Stimulated activated naive CD4-positive, alpha-beta T cell treated with Interleukin-2 at 50 U/mL for 16 hours (primary cell): ENCODE data around the gene DUS1L.
A peak's percentile ranks its signal among the peaks of the same experiment; 100 is the strongest.

ENCODE experiments used
- DNase-seq: peaks from one replicate; lab custom pipeline; 2025; lab: John Stamatoyannopoulos, UW

The DUS1L gene

GRCh38 chr17:82023447-82024241 lies 42.0 kb downstream of the DUS1L start:
- DNase-seq: no peak

- peak; percentile 100 for DNase-seq
Measured at GRCh38 chr17:82022981-82023446, 42.6 kb downstream of the DUS1L start, which contains the start of gene LRRC45. Gene LRRC45 (plus strand): TSS chr17:82023305. CDS start chr17:82023644, 339 bp downstream.

- DNase-seq: no peak
Measured at GRCh38 chr17:82022310-82022980, 43.2 kb downstream of the DUS1L start, which contains the start of gene CENPX. Gene CENPX (minus strand): TSS chr17:82022878. CDS start chr17:82022861, 17 bp downstream.

GRCh38 chr17:82021900-82022309 lies 43.7 kb downstream of the DUS1L start:
- no peak for DNase-seq

- peak; percentile 30 for DNase-seq
Measured at GRCh38 chr17:82021107-82021899, 44.3 kb downstream of the DUS1L start.

GRCh38 chr17:82020572-82021106 lies 45.0 kb downstream of the DUS1L start:
- no peak for DNase-seq

- peak; percentile 39 for DNase-seq
Measured at GRCh38 chr17:82019690-82020571, 45.7 kb downstream of the DUS1L start.

GRCh38 chr17:82018989-82019689 lies 46.5 kb downstream of the DUS1L start:
- no peak for DNase-seq

GRCh38 chr17:82018152-82018988 lies 47.2 kb downstream of the DUS1L start:
- DNase-seq: no peak

GRCh38 chr17:82017612-82018151 lies 47.9 kb downstream of the DUS1L start:
- DNase-seq: no peak

GRCh38 chr17:82016875-82017459 lies 48.6 kb downstream of the DUS1L start:
- DNase-seq: no peak

- no peak for DNase-seq
Measured at GRCh38 chr17:82016061-82016874, 49.3 kb downstream of the DUS1L start.

GRCh38 chr17:82015311-82015971 lies 50.2 kb downstream of the DUS1L start:
- no peak for DNase-seq

- no peak for DNase-seq
Measured at GRCh38 chr17:82014971-82015310, 50.7 kb downstream of the DUS1L start.

GRCh38 chr17:82014432-82014831 lies 51.2 kb downstream of the DUS1L start:
- no peak for DNase-seq

- no peak for DNase-seq
Measured at GRCh38 chr17:82013772-82014321, 51.8 kb downstream of the DUS1L start.

GRCh38 chr17:82013341-82013740 lies 52.3 kb downstream of the DUS1L start:
- DNase-seq: no peak
